H9 (cell line): ENCODE results near the gene ABCA3. TPM values are rescaled to one million over a fixed set of nuclear protein-coding genes. Genes with fewer than 3 reads are reported as not detected.

Experiments used
- DNase-seq: peaks from one replicate; pipeline ENCODE4 v3.0.0-alpha.2; 2017
- H2AFZ ChIP-seq: one replicate; pipeline ENCODE4 v1.6.1; 2013; ENCODE audit warnings: mild to moderate bottlenecking, low read length, control low read depth, moderate library complexity
- H2AK5ac ChIP-seq: 2 replicates; pipeline ENCODE4 v1.6.1; 2013; ENCODE audit warnings: low read length, control low read depth, mixed read lengths; ENCODE audit not compliant: insufficient read length
- H2BK120ac ChIP-seq: one replicate; pipeline ENCODE4 v1.6.1; 2013; ENCODE audit warnings: low read depth, mild to moderate bottlenecking, low read length, control low read depth, inconsistent platforms; ENCODE audit not compliant: poor library complexity, severe bottlenecking
- H2BK12ac ChIP-seq: 2 replicates; pipeline ENCODE4 v1.6.1; 2013; ENCODE audit warnings: low read length, control low read depth, mixed read lengths, low read depth; ENCODE audit not compliant: insufficient read length
- H2BK15ac ChIP-seq: 2 replicates; pipeline ENCODE4 v1.6.1; 2013; ENCODE audit warnings: low read depth, low read length, control low read depth
- H2BK20ac ChIP-seq: one replicate; pipeline ENCODE4 v1.6.1; 2013; ENCODE audit warnings: low read depth, mild to moderate bottlenecking, low read length, control low read depth, inconsistent platforms; ENCODE audit not compliant: poor library complexity, severe bottlenecking
- H2BK5ac ChIP-seq: 2 replicates; pipeline ENCODE4 v1.6.1; 2013; ENCODE audit warnings: low read length, control low read depth, mixed read lengths; ENCODE audit not compliant: insufficient read length
- H3K14ac ChIP-seq: 2 replicates; pipeline ENCODE4 v1.6.1; 2013; ENCODE audit warnings: low read length, control low read depth; ENCODE audit not compliant: insufficient read depth
- H3K18ac ChIP-seq: 2 replicates; pipeline ENCODE4 v1.6.1; 2013; ENCODE audit warnings: low read depth, mild to moderate bottlenecking, mixed read lengths, low read length, control low read depth; ENCODE audit not compliant: insufficient read length
- H3K23ac ChIP-seq: 2 replicates; pipeline ENCODE4 v1.6.1; 2013; ENCODE audit warnings: low read length, control low read depth, mixed read lengths, low read depth; ENCODE audit not compliant: insufficient read length
- H3K23me2 ChIP-seq: 2 replicates; pipeline ENCODE4 v1.6.1; 2013; ENCODE audit warnings: low read depth, mild to moderate bottlenecking, mixed read lengths, low read length, control low read depth; ENCODE audit not compliant: insufficient read length, poor library complexity, severe bottlenecking
- H3K27ac ChIP-seq: 2 replicates; pipeline ENCODE4 v1.5.1; 2013; ENCODE audit warnings: low read length, control low read depth, mixed read lengths, low read depth; ENCODE audit not compliant: insufficient read length
- H3K27me3 ChIP-seq: 2 replicates; pipeline ENCODE4 v1.6.1; 2013; ENCODE audit warnings: low read length, control low read depth, inconsistent platforms; ENCODE audit not compliant: insufficient read depth
- H3K4ac ChIP-seq: 2 replicates; pipeline ENCODE4 v1.6.1; 2013; ENCODE audit warnings: low read depth, mild to moderate bottlenecking, control low read depth, inconsistent platforms, low read length, moderate library complexity
- H3K4me1 ChIP-seq: 2 replicates; pipeline ENCODE4 v1.6.1; 2013; ENCODE audit warnings: low read length, control low read depth, inconsistent platforms; ENCODE audit not compliant: insufficient read depth
- H3K4me2 ChIP-seq: 2 replicates; pipeline ENCODE4 v1.6.1; 2013; ENCODE audit warnings: low read length, control low read depth, mixed read lengths; ENCODE audit not compliant: insufficient read length, insufficient read depth
- H3K56ac ChIP-seq: 2 replicates; pipeline ENCODE4 v1.6.1; 2013; ENCODE audit warnings: low read depth, mild to moderate bottlenecking, mixed read lengths, low read length, control low read depth; ENCODE audit not compliant: insufficient read length
- H3K79me1 ChIP-seq: 2 replicates; pipeline ENCODE4 v1.6.1; 2013; ENCODE audit warnings: low read depth, mild to moderate bottlenecking, moderate library complexity, low read length, control low read depth, inconsistent platforms; ENCODE audit not compliant: insufficient read depth, poor library complexity, severe bottlenecking
- H3K79me2 ChIP-seq: 2 replicates; pipeline ENCODE4 v1.6.1; 2013; ENCODE audit warnings: low read length, control low read depth, inconsistent platforms; ENCODE audit not compliant: insufficient read depth
- H3K9ac ChIP-seq: 2 replicates; pipeline ENCODE4 v1.6.1; 2013; ENCODE audit warnings: low read length, control low read depth, mixed read lengths; ENCODE audit not compliant: insufficient read length; ENCODE audit errors: extremely low read depth
- H3K9me3 ChIP-seq: one replicate; pipeline ENCODE4 v1.6.1; 2013; ENCODE audit warnings: low read depth, low read length, inconsistent platforms; ENCODE audit not compliant: control insufficient read depth
- H3T11ph ChIP-seq: one replicate; pipeline ENCODE4 v1.6.1; 2013; ENCODE audit warnings: mild to moderate bottlenecking, low read length, control low read depth, inconsistent platforms
- H4K20me1 ChIP-seq: one replicate; pipeline ENCODE4 v1.6.1; 2013; ENCODE audit not compliant: control insufficient read depth, insufficient read length, insufficient read depth
- H4K5ac ChIP-seq: 2 replicates; pipeline ENCODE4 v1.6.1; 2013; ENCODE audit warnings: low read depth, mild to moderate bottlenecking, mixed read lengths, low read length, control low read depth; ENCODE audit not compliant: insufficient read length
- H4K8ac ChIP-seq: replicated peaks from 2 replicates; pipeline ENCODE4 v1.6.1; 2013; ENCODE audit warnings: low read length, control low read depth, mixed read lengths, low read depth; ENCODE audit not compliant: insufficient read length
- H4K91ac ChIP-seq: 2 replicates; pipeline ENCODE4 v1.6.1; 2013; ENCODE audit warnings: low read depth, mild to moderate bottlenecking, moderate library complexity, mixed read lengths, low read length, control low read depth; ENCODE audit not compliant: insufficient read length
- H3K27ac Mint-ChIP-seq, 3 experiments: 2 replicates in 2 of 3; 3 replicates in 1 of 3; pipeline ENCODE4 v1.8.0; 2020 to 2021; ENCODE audit warnings: mixed read lengths in 3 of 3, mild to moderate bottlenecking in 1 of 3, moderate library complexity in 1 of 3
- H3K27me3 Mint-ChIP-seq: 2 replicates; pipeline ENCODE4 v1.8.0; 2021; ENCODE audit warnings: low read depth, mild to moderate bottlenecking, moderate library complexity, mixed read lengths
- H3K36me3 Mint-ChIP-seq, 3 experiments: 2 replicates in 2 of 3; 3 replicates in 1 of 3; pipeline ENCODE4 v1.8.0; 2020 to 2021; ENCODE audit warnings: low read depth in 3 of 3, mixed read lengths in 3 of 3; ENCODE audit not compliant: insufficient read depth in 1 of 3
- H3K4me1 Mint-ChIP-seq, 2 experiments: 2 replicates each; pipeline ENCODE4 v1.8.0; 2020; ENCODE audit warnings: mixed read lengths in 2 of 2
- H3K4me3 Mint-ChIP-seq, 2 experiments: 2 replicates in 1 of 2; 3 replicates in 1 of 2; pipeline ENCODE4 v1.8.0; 2020 to 2021; ENCODE audit warnings: mild to moderate bottlenecking in 2 of 2, mixed read lengths in 2 of 2, moderate library complexity in 1 of 2
- H3K9me3 Mint-ChIP-seq, 2 experiments: 2 replicates in 1 of 2; 3 replicates in 1 of 2; pipeline ENCODE4 v1.8.0; 2020; ENCODE audit warnings: mild to moderate bottlenecking in 2 of 2, mixed read lengths in 2 of 2, moderate library complexity in 1 of 2
- CTCF ChIP-seq: fragments of 200-600 bp; sonication (generic); conservative IDR thresholded peaks from 3 replicates; pipeline ENCODE4 v1.8.0; 2021; ENCODE audit warnings: antibody characterized with exemption, mild to moderate bottlenecking
- WGBS: extraction: QIAGEN DNeasy Blood & Tissue Kit; methylation state at CpG from one replicate; pipeline ENCODE4 v1.1.7; 2013; ENCODE audit warnings: missing lambda C conversion rate, low lambda C conversion rate, mixed read lengths; ENCODE audit not compliant: insufficient read length; ENCODE audit errors: extremely low coverage; 5-methylcytosine and 5-hydroxymethylcytosine counted together
- total RNA-seq: library from RNA; stranded (reverse); gene quantifications from 2 replicates; pipeline ENCODE4 v1.2.1, GENCODE V29; 2021

The ABCA3 gene
- total RNA-seq, 1 experiment from 2014 or later = 8.0 TPM

GRCh38 chr16:2229632-2230250, 110.8 kb downstream of the ABCA3 start:
- no peak overlapping the region for H3K4me2 ChIP-seq
- H3K9me3 Mint-ChIP-seq = no peaks in the 10 kb centered on the region

More at GRCh38 chr16:2229632-2230250, 110.8 kb downstream of the ABCA3 start:
- no peak overlapping the region for H3K27ac ChIP-seq
- peaks cover 0 to 25% (median 14%) of the 10 kb centered on the region in 3 experiments; a peak in 6 of 7 replicates for H3K36me3 Mint-ChIP-seq
- no CpG with 5 or more reads among the region's 23 CpGs for WGBS
- H3K9ac ChIP-seq = no peak overlapping the region
- H3K23ac ChIP-seq = no peak overlapping the region
- H2BK15ac ChIP-seq = no peak overlapping the region
- H4K5ac ChIP-seq = no peak overlapping the region
- no peak overlapping the region for H3K4me3 Mint-ChIP-seq
- H2BK5ac ChIP-seq = no peak overlapping the region
- no peak overlapping the region for H2BK12ac ChIP-seq
- H2AK5ac ChIP-seq = no peak overlapping the region
- no peak overlapping the region for H3K18ac ChIP-seq
- H3K4ac ChIP-seq = no peak overlapping the region
- no peak overlapping the region for H3K14ac ChIP-seq
- H3T11ph ChIP-seq = no peak overlapping the region
- H3K4me1 Mint-ChIP-seq = no peaks in the 10 kb centered on the region; a peak in 1 of 4 replicates
- H2BK120ac ChIP-seq = no peak overlapping the region
- H3K56ac ChIP-seq = no peak overlapping the region
- TF ChIP-seq CTCF = no peak
- H4K8ac ChIP-seq = no peak overlapping the region
- H3K23me2 ChIP-seq = no peaks in the 10 kb centered on the region
- no peaks in the 10 kb centered on the region; the same call in 1 of the 2 replicates for H3K27me3 Mint-ChIP-seq
- H3K79me1 ChIP-seq = no peaks in the 10 kb centered on the region
- H2BK20ac ChIP-seq = no peak overlapping the region
- no peak overlapping the region for H4K91ac ChIP-seq
- DNase-seq = no peak
- H3K4me1 ChIP-seq = no peaks in the 10 kb centered on the region
- H3K9me3 ChIP-seq = no peaks in the 10 kb centered on the region
- peaks cover 3% of the 10 kb centered on the region; the same call in 1 of the 2 replicates for H3K79me2 ChIP-seq
- H2AFZ ChIP-seq = no peak overlapping the region
- H4K20me1 ChIP-seq = no peaks in the 10 kb centered on the region
- peak overlapping the region in 1 of 3 experiments; percentile 64; a peak in 1 of 7 replicates for H3K27ac Mint-ChIP-seq
- no peaks in the 10 kb centered on the region for H3K27me3 ChIP-seq
